DLD1 (cell line): Measurements from ENCODE around the gene P2RY11.

Experiments
- in situ Hi-C: cut with HindIII; loops from 2 replicates; pipeline ENCODE4 v1.10.0; 2017; ENCODE audit warnings: low sequenced_read_pairs

P2RY11 gene

GRCh38 chr19:10092648-10093294, 18.7 kb upstream of the P2RY11 start:
- in situ Hi-C loops = no loop called here

GRCh38 chr19:10093295-10094186, 18.0 kb upstream of the P2RY11 start:
- in situ Hi-C loops = no loop called here

GRCh38 chr19:10095622-10095947, 15.9 kb upstream of the P2RY11 start:
- in situ Hi-C loops = no loop called here

- in situ Hi-C loops = no loop called here
Measured at GRCh38 chr19:10095948-10096614, 15.4 kb upstream of the P2RY11 start.

GRCh38 chr19:10096615-10096963, 14.9 kb upstream of the P2RY11 start:
- in situ Hi-C loops = no loop called here

GRCh38 chr19:10100163-10100785, 11.2 kb upstream of the P2RY11 start:
- in situ Hi-C loops = no loop called here

GRCh38 chr19:10102787-10103236, 8.7 kb upstream of the P2RY11 start:
- in situ Hi-C loops = no loop called here

- in situ Hi-C loops = no loop called here
Measured at GRCh38 chr19:10104130-10104513, 7.4 kb upstream of the P2RY11 start.

- in situ Hi-C loops = no loop called here
Measured at GRCh38 chr19:10104665-10105508, 6.6 kb upstream of the P2RY11 start.

- in situ Hi-C loops = no loop called here
Measured at GRCh38 chr19:10105509-10106099, 5.9 kb upstream of the P2RY11 start.

GRCh38 chr19:10106100-10106936, 5.2 kb upstream of the P2RY11 start, which contains the start of gene PPAN:
PPAN (plus strand) TSS chr19:10106362; CDS start chr19:10106395, 33 bp downstream.
- in situ Hi-C loops = no loop called here

- in situ Hi-C loops = no loop called here
Measured at GRCh38 chr19:10107254-10107653, 4.2 kb upstream of the P2RY11 start.

- in situ Hi-C loops = no loop called here
Measured at GRCh38 chr19:10107817-10108367, 3.6 kb upstream of the P2RY11 start.

GRCh38 chr19:10109528-10109927, 2.0 kb upstream of the P2RY11 start:
- in situ Hi-C loops = no loop called here

GRCh38 chr19:10110076-10110971, 1.2 kb upstream of the P2RY11 start:
- in situ Hi-C loops = no loop called here

GRCh38 chr19:10110972-10111317, 548 bp upstream of the P2RY11 start:
- in situ Hi-C loops = no loop called here

GRCh38 chr19:10112037-10112761, 706 bp downstream of the P2RY11 start:
- in situ Hi-C loops = no loop called here
